SK-N-SH treated with all-trans-retinoic acid at 6 μM for 48 hours (cell line): ENCODE measurements around the gene CLINT1.

ENCODE experiments used
- ATAC-seq: fragments of 200-7000 bp; cut with Tn5 transposase; 3 replicates; pipeline ENCODE4 v1.9.1; 2020; ENCODE audit warnings: mild to moderate bottlenecking, moderate library complexity
- ARNTL ChIP-seq: fragments of 450-650 bp; formaldehyde crosslinking; IDR thresholded peaks from 2 replicates; pipeline ENCODE4 v1.5.0; 2020; ENCODE audit warnings: low read depth, mild to moderate bottlenecking, moderate library complexity, borderline replicate concordance
- BACH2 ChIP-seq: fragments of 250-450 bp; sonication (Bioruptor Pico); IDR thresholded peaks from 2 replicates; pipeline ENCODE4 v1.9.0; 2021; ENCODE audit warnings: mild to moderate bottlenecking, borderline replicate concordance
- CSDC2 ChIP-seq: fragments of 250-450 bp; sonication (Bioruptor Pico); IDR thresholded peaks from 2 replicates; pipeline ENCODE4 v1.5.0; 2020; ENCODE audit warnings: mild to moderate bottlenecking, moderate library complexity
- CSRNP3 ChIP-seq: fragments of 250-450 bp; sonication (Bioruptor Pico); IDR thresholded peaks from 2 replicates; pipeline ENCODE4 v1.5.1; 2021; ENCODE audit warnings: mild to moderate bottlenecking, moderate library complexity
- ESRRG ChIP-seq: fragments of 250-450 bp; sonication (Bioruptor Pico); IDR thresholded peaks from 2 replicates; pipeline ENCODE4 v1.6.1; 2021; ENCODE audit warnings: mild to moderate bottlenecking
- GLIS3 ChIP-seq: fragments of 250-450 bp; sonication (Bioruptor Pico); IDR thresholded peaks from 2 replicates; pipeline ENCODE4 v1.5.0; 2020; ENCODE audit warnings: mild to moderate bottlenecking, moderate library complexity
- ISL1 ChIP-seq: fragments of 250-450 bp; sonication (Bioruptor Pico); IDR thresholded peaks from 2 replicates; pipeline ENCODE4 v2.1.2; 2022; ENCODE audit warnings: mild to moderate bottlenecking, moderate library complexity
- POU6F1 ChIP-seq: fragments of 250-450 bp; sonication (Bioruptor Pico); IDR thresholded peaks from 2 replicates; pipeline ENCODE4 v1.8.0; 2021; ENCODE audit warnings: low read depth, mild to moderate bottlenecking, moderate library complexity, borderline replicate concordance
- PPARA ChIP-seq: fragments of 250-450 bp; sonication (Bioruptor Pico); IDR thresholded peaks from 2 replicates; pipeline ENCODE4 v1.5.0; 2020; ENCODE audit warnings: mild to moderate bottlenecking, borderline replicate concordance
- RARB ChIP-seq: fragments of 250-450 bp; sonication (Bioruptor Pico); IDR thresholded peaks from 2 replicates; pipeline ENCODE4 v1.8.0; 2021; ENCODE audit warnings: mild to moderate bottlenecking, moderate library complexity
- SNAI2 ChIP-seq: fragments of 250-450 bp; sonication (Bioruptor Pico); IDR thresholded peaks from 2 replicates; pipeline ENCODE4 v1.5.0; 2020; ENCODE audit warnings: mild to moderate bottlenecking, moderate library complexity
- TOX ChIP-seq: fragments of 250-450 bp; sonication (Bioruptor Pico); IDR thresholded peaks from 2 replicates; pipeline ENCODE4 v1.8.0; 2021; ENCODE audit warnings: mild to moderate bottlenecking, moderate library complexity, borderline replicate concordance
- TSHZ2 ChIP-seq: fragments of 250-450 bp; sonication (Bioruptor Pico); IDR thresholded peaks from 2 replicates; pipeline ENCODE4 v1.5.0; 2020; ENCODE audit warnings: mild to moderate bottlenecking, moderate library complexity
- ZC3H10 ChIP-seq: fragments of 250-450 bp; sonication (Bioruptor Pico); IDR thresholded peaks from 2 replicates; pipeline ENCODE4 v1.5.1; 2021; ENCODE audit warnings: mild to moderate bottlenecking, moderate library complexity
- ZFP3 ChIP-seq: fragments of 250-450 bp; sonication (Bioruptor Pico); IDR thresholded peaks from 2 replicates; pipeline ENCODE4 v1.5.0; 2020; ENCODE audit warnings: mild to moderate bottlenecking, moderate library complexity
- ZFP30 ChIP-seq: fragments of 450-650 bp; formaldehyde crosslinking; IDR thresholded peaks from 2 replicates; pipeline ENCODE4 v1.5.0; 2022; ENCODE audit warnings: mild to moderate bottlenecking, moderate library complexity
- ZNF565 ChIP-seq: fragments of 450-650 bp; formaldehyde crosslinking; conservative IDR thresholded peaks from 2 replicates; pipeline ENCODE4 v1.5.0; 2020; ENCODE audit warnings: low read depth, mild to moderate bottlenecking, moderate library complexity
- ZNF70 ChIP-seq: fragments of 450-650 bp; formaldehyde crosslinking; IDR thresholded peaks from 2 replicates; pipeline ENCODE4 v1.5.0; 2020; ENCODE audit warnings: mild to moderate bottlenecking, moderate library complexity
- ZNF8 ChIP-seq: fragments of 450-650 bp; formaldehyde crosslinking; IDR thresholded peaks from 2 replicates; pipeline ENCODE4 v1.5.0; 2020; ENCODE audit warnings: mild to moderate bottlenecking, moderate library complexity
- TF ChIP-seq, protein P1 (sequence below): fragments of 250-450 bp; sonication (Bioruptor Pico); IDR thresholded peaks from 2 replicates; pipeline ENCODE4 v1.8.0; 2020; ENCODE audit warnings: mild to moderate bottlenecking, moderate library complexity, borderline replicate concordance

The CLINT1 gene

DNA sequence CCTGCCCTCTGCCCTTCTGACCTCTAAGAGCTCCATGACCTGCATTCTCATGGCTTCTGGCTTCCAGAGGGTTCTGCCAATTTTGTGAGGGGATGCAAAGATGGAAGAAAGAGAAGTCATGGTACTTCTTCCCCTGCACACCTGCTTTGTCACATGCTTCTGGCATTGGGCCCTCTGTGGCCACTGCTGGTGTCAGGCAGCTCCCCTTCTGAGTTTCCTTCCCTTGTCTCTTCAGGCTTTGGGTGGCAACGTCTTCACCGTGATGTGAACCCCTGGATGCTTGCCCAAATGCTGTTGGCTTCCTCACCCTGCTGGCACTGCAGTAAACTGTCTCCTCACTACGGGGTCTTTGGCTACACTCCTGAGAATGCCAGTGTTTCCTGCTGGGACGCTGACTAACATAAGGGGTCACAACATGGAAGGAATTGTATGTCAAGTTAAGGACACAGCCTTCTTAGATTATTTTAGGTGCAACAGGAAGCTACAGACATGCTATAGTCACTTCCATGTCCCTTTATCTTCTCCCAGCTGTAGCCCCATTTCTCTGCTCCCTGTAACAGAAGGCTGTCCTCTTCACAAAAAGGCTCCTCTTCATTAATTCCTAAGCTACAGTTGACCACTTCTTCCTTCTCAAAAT lies 8.9 kb upstream of the CLINT1 start (continued):
- TF ChIP-seq TSHZ2 (no peak), ISL1 (CRISPR knock-in tag) (no peak), ZC3H10 (CRISPR knock-in tag) (no peak), ARNTL (CRISPR knock-in tag) (no peak), RARB (CRISPR knock-in tag) (no peak), CSDC2 (no peak), PPARA (CRISPR knock-in tag) (no peak)

- ATAC-seq, result no peak
Observed at GRCh38 chr5:157866536-157866935, 7.6 kb upstream of the CLINT1 start.

GRCh38 chr5:157865781-157866180 lies 6.8 kb upstream of the CLINT1 start:
- TF ChIP-seq SNAI2 (CRISPR knock-in tag) (no peak), ISL1 (CRISPR knock-in tag) (no peak), RARB (CRISPR knock-in tag) (no peak), TOX (CRISPR knock-in tag) (no peak), ZNF70 (no peak), ZNF8 (CRISPR knock-in tag) (no peak), GLIS3 (CRISPR knock-in tag) (no peak), ZC3H10 (CRISPR knock-in tag) (no peak), ZNF565 (CRISPR knock-in tag) (no peak), ZFP30 (CRISPR knock-in tag) (no peak), PPARA (CRISPR knock-in tag) (no peak), BACH2 (CRISPR knock-in tag) (no peak), TSHZ2 (no peak), ZFP3 (no peak), ARNTL (CRISPR knock-in tag) (no peak)
- TF ChIP-seq, protein P1, sequence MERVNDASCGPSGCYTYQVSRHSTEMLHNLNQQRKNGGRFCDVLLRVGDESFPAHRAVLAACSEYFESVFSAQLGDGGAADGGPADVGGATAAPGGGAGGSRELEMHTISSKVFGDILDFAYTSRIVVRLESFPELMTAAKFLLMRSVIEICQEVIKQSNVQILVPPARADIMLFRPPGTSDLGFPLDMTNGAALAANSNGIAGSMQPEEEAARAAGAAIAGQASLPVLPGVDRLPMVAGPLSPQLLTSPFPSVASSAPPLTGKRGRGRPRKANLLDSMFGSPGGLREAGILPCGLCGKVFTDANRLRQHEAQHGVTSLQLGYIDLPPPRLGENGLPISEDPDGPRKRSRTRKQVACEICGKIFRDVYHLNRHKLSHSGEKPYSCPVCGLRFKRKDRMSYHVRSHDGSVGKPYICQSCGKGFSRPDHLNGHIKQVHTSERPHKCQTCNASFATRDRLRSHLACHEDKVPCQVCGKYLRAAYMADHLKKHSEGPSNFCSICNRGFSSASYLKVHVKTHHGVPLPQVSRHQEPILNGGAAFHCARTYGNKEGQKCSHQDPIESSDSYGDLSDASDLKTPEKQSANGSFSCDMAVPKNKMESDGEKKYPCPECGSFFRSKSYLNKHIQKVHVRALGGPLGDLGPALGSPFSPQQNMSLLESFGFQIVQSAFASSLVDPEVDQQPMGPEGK, result no peak
- no peak for ATAC-seq

More at GRCh38 chr5:157866536-157866935, 7.6 kb upstream of the CLINT1 start:
- TF ChIP-seq CSDC2, result no peak
- no peak for TF ChIP-seq PPARA (CRISPR knock-in tag)
- TF ChIP-seq POU6F1 (CRISPR knock-in tag), result no peak
- TF ChIP-seq ZFP30 (CRISPR knock-in tag), result no peak
- TF ChIP-seq CSRNP3 (CRISPR knock-in tag), result no peak
- TF ChIP-seq, protein P1, result no peak
- no peak for TF ChIP-seq ZFP3
- no peak for TF ChIP-seq ESRRG
- no peak for TF ChIP-seq TOX (CRISPR knock-in tag)
- TF ChIP-seq ZC3H10 (CRISPR knock-in tag), result no peak
